GM18519 (cell line): ENCODE data around the gene CCDC60.
"Not testable (repeated sequence)": the region's sequence is repeated elsewhere in the genome, so short reads cannot be mapped to it uniquely, and the experiment has no call there.

Experiments used
- ATAC-seq: cut with Tn5 transposase; IDR thresholded peaks from one replicate; pipeline ENCODE4 v1.9.1; 2021; ENCODE audit warnings: mild to moderate bottlenecking, moderate library complexity; ENCODE audit not compliant: unreplicated experiment, low FRiP score

CCDC60 gene

DNA sequence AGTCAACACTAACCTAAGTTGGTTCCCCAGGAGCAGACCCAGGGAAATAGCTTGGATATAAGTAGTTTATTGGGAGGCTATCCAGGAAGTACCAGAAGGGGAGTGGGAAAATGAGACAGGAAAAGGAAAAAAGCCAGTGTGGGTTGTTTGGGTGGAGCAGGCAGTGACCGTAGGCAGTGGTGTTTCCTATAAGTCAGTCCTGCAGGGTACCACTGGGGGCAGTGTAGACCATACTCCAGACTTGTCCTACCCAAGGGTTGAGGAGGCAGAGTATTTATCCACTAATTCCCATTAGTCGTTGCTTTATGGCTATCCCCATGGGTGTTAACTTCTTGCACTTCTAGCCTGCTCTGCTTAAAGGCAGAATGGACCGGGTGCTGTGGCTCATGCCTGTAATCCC is 6.4 kb upstream of the CCDC60 start:
- no peak for ATAC-seq

DNA sequence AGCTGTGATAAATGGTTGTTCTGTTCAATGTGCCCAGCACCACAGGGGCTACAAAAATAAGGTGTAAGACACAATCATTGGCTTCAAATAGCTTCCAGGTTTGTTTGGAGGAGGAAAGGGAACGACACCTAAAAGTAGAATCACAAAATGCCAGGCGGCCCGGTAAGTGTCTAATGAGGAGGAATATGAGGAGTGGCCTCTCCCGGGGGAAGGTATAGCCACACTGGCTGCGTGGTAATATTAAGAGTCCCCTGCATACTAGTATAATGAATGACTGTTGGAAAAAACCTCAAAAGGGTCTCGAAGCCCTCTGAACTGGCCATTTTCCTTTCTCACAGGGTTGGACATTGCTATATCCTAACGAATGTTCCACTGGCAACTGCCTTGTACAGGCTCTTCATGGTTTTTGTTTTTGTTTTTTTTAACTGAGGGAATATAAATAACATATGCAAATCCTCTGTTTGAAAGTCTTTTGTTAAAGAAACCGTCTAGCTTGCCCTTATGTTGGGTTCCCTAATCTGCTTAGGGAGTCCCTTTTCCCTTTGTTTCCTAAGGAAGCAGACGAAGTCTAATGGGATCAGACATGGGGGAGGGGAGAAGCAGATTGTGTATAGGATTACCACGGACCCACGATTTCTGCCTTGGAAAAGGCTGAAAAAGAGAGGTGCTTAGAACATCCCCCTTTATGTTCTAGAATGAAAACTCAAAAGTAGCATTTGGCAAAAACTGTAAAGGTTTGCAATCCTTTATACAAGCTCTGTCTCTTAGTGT is 4.2 kb downstream of the CCDC60 start:
- ATAC-seq, result no peak

DNA sequence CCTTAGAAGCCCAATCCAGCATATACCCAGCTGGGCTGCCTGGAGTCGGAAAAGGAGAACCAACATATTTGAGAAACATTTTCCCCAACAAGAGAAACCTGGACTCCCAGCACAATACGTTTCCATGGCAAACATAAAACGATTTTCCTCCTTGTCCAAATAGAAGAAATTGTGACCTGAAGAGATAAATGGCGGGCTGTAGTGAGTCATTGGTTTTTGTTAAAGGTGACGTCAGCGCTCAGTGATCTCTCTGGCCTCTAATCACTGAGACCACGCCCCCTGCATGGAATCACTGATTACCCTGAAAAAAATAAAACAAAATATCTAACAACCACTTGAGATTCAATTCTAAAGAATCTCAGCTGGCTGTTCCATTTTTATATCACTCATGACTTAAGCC is 6.0 kb downstream of the CCDC60 start:
- no peak for ATAC-seq

DNA sequence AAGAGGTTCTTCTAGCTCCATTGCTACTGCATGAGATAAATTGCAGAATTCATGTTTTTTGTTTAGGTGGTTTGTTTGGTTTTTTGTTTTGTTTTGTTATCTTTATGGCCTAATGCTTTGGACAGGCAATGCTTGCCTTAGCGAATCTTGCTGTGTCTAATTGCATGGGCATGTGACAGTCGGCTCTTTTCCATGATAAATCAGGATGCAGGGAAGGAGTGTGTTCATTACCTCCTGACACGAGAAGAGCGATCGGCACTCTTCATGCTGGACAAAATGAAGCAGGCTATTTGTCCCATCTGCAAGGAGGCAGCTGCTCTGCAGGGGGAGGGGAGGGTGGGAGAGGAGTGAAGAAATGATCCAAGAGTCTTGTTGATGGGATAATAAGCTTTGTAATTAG is 6.5 kb downstream of the CCDC60 start:
- ATAC-seq, result no peak

DNA sequence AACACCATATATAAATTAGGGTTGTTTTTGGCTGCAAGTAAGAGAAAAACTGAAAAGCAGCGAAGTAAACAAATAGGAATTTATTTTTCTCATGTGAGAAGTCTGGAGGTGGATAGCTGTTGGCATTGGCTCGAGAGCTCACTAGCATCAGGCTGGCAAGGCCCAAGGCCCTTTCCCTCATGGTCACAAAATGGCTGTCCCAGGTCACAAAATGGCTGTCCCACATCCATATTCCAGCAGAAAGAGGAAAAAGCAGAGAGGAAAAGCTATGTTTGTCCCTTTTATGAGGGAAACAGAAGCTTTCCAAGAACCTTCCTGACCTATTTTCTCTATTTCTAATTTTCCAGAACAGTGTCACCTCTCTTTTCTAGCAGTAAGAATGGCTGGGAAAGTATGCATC is 7.5 kb downstream of the CCDC60 start:
- ATAC-seq, result no peak

DNA sequence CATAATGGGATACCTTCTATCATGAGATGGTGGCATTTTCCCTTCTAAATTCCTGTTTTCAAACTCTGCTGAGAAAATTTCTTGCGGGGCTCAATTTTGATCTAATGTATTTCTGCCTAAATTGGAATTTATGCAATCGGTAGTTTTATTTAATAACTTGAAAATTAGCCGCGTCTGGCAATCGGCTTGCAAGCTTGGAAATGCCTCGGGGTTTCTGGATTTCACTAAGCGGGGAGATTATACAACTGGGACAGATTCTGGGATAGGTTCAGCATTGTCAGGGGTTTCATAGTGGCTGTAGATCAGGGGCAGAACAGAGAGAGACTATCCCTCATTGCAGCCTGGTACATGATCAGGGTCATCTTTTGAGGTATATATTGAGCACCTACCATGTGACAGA is 8.6 kb downstream of the CCDC60 start:
- no peak for ATAC-seq

DNA sequence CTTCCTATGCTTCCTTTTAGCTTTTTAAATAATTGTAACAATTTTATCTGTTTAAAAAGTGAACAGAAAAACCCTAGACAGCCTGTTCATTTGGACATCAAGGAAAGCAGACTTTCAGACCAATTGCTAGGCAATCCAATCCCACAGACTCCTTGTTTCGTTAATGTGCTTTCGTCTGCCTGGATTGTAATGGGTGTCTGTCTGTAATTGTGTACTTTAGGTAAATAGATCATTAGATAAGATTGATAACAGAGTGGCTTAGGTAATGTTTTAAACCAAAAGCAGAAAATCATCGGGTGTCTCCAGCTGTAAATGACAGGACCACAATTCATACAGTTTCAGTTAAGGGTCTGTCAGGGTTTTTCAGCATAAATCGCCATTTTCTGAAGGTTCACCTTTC is 19.6 kb downstream of the CCDC60 start:
- ATAC-seq, result no peak

DNA sequence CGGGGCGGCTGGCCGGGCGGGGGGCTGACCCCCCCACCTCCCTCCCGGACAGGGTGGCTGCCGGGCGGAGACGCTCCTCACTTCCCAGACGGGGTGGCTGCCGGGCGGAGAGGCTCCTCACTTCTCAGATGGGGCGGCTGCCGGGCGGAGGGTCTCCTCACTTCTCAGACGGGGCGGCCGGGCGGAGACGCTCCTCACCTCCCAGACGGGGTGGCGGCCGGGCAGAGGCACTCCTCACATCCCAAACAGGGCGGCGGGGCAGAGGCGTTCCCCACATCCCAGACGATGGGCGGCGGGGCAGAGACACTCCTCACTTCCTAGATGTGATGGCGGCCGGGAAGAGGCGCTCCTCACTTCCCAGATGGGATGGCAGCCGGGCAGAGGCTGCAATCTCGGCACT is 25.8 kb downstream of the CCDC60 start:
- ATAC-seq, result not testable (repeated sequence)

DNA sequence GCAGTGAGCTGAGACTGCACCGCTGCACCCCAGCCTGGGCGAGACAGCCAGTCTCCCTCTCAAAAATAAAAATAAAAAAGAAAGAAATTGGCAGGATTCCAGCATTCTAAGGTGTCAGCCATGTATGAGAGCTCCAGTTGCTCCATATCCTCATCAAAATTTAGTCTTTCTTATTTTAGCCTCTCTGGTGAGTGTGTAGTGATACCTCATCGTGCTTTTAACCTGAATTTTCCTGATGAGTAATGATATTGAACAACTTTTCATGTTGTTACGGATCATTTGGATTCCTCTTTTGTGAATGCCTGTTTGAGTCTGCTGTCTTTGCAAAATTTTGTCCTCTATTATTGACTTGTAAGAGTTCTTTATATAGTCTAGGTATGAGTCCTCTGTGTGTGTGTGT is 28.5 kb downstream of the CCDC60 start:
- ATAC-seq, result no peak

DNA sequence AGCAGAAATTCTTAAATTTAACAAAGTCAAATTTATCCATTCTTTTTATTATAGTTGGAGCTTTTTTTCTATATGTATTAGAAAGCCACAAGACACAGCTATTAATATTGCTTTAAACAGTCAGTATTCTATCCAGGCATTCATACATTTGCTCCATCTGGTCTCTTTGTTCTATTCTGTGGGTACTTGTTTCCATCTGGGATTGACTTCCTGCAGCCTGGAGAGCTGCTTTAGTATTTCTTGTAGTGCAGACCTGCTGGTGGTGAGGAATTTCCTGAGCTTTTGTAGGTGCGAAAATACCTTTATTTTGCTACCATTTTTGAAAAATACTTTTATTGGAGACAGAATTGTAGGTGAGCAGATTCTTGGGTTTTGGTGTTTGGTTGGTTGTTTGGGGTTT is 29.0 kb downstream of the CCDC60 start:
- ATAC-seq, result no peak

DNA sequence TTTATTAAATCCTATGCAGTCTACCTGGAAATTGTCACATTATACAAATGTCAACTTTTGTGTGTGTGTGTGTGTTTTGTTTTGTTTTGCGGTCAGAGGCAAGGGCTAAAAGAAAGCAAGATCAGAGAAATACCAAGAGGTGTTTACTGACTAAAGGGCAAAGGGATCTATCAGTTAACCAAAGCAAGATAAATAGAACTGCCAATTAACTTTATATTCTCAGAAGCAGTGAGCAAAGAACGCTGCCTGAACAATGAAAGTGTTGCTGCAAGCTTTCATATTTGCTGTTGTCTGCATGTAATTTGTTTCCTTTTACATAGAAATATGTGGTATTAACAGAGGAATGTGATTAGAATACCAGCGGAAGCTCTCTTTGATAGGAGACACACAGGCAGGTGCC is 30.9 kb downstream of the CCDC60 start:
- no peak for ATAC-seq

DNA sequence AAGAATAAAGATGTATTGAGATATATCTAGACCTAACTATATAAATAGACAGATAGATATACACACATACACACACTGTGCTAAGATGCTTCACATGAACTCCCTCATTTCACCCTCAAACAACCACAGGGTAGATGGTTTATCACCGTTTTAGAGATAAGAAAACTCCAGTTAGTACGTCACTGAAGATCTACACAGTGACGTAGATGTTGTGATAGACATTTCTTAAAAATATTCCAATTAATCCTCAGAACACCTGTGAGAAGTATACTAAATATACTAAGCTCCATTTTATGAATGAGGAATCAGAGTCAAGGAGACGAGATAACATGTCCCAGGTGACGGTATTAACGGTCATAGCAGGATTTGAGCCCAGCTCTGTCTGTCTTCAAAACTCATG is 31.5 kb downstream of the CCDC60 start:
- ATAC-seq, result no peak

DNA sequence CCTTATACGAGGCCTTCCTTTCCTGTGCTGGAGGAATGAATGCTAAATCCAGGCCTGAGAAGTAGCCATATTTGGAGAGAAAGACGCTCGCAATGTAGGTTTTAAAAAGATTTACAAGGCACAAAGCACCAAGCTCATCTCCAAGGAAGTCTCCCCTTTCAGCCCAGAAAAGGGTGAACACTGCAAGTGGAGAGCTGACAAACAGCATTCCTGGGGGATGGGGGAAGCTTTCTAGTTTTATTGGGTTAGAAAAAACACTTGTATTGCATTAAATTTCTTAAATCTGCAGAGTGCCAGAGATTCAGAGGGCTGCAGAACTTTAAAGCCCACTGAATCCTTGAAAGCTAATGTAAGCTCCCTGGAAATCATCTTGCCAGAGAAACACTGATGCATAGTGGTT is 34.6 kb downstream of the CCDC60 start:
- ATAC-seq, result no peak

DNA sequence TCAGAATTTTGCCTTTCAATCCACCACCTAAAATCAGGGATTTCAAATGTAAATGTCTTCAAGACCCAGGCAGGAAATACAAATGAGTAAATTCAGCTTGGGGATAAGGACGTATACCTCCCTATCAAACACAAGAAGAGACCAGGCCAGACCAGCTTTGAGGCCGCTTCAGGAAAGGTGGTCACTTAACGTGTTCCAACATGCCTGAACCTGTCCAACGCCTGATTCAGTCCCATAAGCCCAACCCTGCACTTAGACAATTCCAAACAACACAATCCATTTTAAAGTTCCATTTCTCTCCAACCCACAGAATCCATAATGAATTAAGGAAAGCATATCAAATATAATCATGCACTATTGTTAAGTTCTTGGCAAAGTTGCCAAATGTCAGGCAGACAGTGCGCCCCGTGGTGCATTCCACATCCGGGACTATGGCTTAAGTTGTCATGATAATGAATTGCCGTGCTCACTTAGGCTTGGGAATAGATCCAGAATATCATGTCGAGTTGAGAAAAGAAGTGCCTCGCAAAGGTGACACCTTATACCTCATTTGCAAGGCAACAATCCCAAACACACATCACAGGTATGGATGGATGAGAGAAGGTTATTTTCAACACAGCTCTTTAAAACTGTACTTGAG is 35.5 kb downstream of the CCDC60 start:
- ATAC-seq, result no peak

DNA sequence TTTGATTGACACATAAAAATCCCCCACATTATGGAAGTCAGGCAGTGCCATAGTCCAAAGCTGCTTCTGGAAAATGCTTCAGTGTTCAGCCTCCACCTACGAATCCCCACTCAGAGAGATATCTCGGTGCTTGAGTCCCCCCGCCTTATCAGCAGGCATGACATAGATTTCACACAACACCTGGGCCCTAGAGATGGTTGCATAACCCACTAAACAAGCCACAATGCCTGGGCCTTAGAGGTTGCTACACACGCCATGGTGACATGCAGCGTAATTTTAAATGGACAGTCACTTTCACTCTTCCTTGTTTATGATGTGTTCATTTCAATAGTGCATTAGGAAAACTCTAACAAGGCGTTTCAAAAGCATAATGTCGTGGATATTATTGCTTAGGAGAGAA is 38.0 kb downstream of the CCDC60 start:
- ATAC-seq, result no peak

DNA sequence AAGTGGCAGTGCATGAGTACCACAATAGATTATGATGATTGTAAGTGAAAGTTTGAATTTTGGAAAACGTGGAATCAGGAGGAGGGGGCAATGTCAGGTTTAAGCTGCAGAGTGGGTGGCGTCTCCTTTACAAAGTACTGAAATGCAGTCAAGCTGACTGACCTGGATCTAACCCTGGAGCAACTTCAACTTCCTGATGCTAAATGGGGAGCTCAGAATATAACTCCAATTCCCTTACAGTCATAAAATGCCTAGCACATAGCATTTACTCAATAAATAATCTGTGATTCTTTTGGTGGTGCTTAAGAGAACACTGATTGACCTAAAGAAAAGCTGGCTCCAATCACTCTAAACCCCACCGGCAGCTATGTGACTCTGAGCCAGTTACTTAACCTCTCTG is 38.5 kb downstream of the CCDC60 start:
- ATAC-seq, result no peak

DNA sequence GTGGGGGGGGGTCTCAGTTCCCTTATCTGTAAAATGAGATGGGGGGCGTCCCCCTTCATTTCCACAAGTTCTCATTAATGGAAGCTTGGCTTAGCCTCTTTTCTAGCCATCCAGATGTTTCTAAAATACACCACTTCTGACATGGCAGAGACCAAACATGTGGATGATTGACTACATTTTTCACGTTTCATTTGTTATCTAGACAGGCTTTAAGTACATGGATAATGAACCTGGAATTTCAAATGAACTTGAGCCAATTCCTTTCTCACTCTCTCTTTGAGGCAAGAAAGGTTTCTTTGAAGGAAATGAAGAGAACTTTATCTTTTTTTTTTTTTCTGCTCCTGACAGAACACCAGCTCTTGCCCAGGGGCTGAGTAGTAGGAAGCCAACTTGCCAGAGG is 39.1 kb downstream of the CCDC60 start:
- ATAC-seq, result no peak

DNA sequence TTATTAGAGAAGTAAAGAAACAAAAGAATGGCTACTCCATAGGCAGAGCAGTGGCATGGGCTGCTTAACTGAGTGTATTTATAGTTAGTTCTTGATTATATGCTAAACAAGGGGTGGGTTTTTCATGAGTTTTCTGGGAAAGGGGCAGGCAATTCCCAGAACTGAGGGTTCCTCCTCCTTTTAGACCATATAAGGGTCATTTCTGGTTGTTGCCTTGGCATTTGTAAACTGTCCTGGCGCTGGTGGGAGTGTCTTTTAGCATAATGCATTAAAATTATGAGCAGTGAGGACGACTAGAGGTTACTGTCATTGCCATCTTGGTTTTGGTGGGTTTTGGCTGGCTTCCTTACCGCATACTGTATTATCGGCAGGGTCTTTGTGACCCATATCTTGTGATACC is 40.1 kb downstream of the CCDC60 start:
- ATAC-seq, result no peak

DNA sequence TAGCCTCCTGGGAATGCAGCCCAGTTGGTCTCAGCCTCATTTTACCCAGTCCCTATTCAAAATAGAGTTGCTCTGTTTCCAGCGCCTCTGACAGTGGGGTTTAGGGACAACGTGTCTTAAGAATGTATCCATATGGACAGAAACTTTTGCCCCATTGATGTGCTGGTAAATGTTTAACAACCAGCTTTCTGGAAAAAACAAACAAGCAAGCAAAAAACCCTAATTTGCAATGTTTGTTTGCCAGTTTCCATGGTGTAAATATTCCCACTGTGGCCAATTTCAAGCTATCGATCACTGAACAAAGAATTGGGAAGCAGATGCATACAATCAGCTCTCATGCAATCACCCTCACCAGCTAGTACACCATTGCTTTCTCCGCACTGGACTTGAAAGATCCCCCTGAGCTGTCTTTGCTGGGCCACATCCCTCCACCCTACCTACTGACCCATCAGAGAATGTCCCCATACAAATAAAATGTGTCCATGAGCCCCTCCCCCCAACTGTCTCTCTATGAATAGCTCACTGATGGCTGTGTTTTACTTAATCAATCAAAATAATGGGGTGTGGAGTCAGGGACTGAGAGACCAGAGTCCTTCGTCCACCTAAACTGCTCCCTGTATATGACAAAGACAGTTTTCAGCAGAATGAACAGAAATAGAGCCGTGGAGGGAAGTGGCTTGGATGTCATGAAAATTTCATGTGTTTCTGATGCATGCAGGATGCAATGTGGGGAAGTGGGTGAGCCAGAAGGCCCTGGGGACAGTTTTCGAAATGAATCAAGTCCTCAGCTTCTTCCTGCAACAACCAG is 40.8 kb downstream of the CCDC60 start:
- ATAC-seq, result no peak

DNA sequence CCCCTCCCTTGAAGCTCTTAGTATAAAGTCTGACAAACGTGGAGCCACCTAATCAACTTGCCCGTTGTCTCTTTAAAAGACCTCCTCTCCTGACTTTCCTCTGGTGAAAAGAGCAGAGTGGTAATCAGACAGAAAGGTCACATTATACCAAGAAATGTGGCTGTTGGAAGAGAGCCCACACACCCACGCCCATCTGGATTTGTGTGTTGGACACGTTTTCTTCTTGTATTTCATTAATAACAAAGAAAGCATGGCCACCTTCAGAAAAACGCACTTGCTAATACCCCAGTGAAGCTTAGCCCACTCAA is 41.3 kb downstream of the CCDC60 start:
- ATAC-seq, result no peak

DNA sequence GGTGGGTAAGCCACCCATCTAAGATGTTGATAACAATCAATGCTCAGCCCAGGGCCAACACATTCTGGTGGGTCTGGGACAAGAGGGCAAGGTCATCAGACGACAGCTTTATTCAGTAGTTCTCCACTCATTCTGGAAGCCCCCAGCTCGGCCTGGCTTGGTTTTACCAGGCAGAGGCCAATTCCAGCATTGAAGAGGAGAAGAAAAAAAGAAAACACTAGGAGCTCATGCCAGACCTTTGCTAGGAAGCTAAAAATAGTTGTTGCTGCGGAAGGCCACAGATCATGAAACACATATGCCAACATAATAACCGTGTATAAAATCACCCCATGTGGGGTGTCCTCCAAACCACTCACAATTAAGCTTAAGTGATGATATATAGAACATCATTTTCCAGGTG is 44.4 kb downstream of the CCDC60 start:
- ATAC-seq, result no peak
